Activated T-helper 2 cell treated with anti-CD3 and anti-CD28 coated beads, Interferon-gamma antibody, Interleukin-2, Interleukin-4, amounts not matched to agents 10 μg/mL and 5 μg/mL and 100 μg/mL, durations not matched to agents 14 hours and 24 hours and 36 hours (primary cell): ENCODE measurements around the gene GPR17. TPM values are rescaled to one million over a fixed set of nuclear protein-coding genes. Genes with fewer than 3 reads are reported as not detected.

ENCODE experiments used
- DNase-seq: peaks from one replicate; pipeline ENCODE4 v3.0.0; 2021; ENCODE audit warnings: low spot score
- H3K27ac Mint-ChIP-seq: one replicate; pipeline ENCODE4 v1.8.0; 2021; ENCODE audit warnings: mixed read lengths
- H3K27me3 Mint-ChIP-seq: one replicate; pipeline ENCODE4 v1.8.0; 2021; ENCODE audit warnings: low read depth, mixed read lengths
- H3K36me3 Mint-ChIP-seq: one replicate; pipeline ENCODE4 v1.8.0; 2021; ENCODE audit warnings: low read depth, mixed read lengths
- H3K4me1 Mint-ChIP-seq: one replicate; pipeline ENCODE4 v1.8.0; 2021; ENCODE audit warnings: low read depth, mixed read lengths
- H3K4me3 Mint-ChIP-seq: one replicate; pipeline ENCODE4 v1.8.0; 2021; ENCODE audit warnings: low read depth, mild to moderate bottlenecking, moderate library complexity, mixed read lengths
- H3K9me3 Mint-ChIP-seq: one replicate; pipeline ENCODE4 v1.8.0; 2021; ENCODE audit warnings: mixed read lengths
- intact Hi-C: fragments of 100-400 bp; cut with micrococcal nuclease; formaldehyde crosslinking; loops from one replicate; pipeline ENCODE4 v1.15.1; 2023
- total RNA-seq: library from RNA; stranded (reverse); gene quantifications from 2 replicates; pipeline ENCODE4 v1.2.3, GENCODE V29; 2022

The GPR17 gene
- total RNA-seq, 1 donor from 2014 or later = not detected

GRCh38 chr2:127659408-127660290 is 13.7 kb downstream of the GPR17 start:
- H3K36me3 Mint-ChIP-seq = no peaks in the 10 kb centered on the region
- no peak overlapping the region for H3K27ac Mint-ChIP-seq
- H3K9me3 Mint-ChIP-seq = no peaks in the 10 kb centered on the region
- intact Hi-C loops = no loop called here
- H3K4me1 Mint-ChIP-seq = peaks cover 3% of the 10 kb centered on the region
- H3K27me3 Mint-ChIP-seq = peaks cover 29% of the 10 kb centered on the region
- H3K4me3 Mint-ChIP-seq = no peak overlapping the region
- no peak for DNase-seq

- intact Hi-C loops = no loop called here
- Mint-ChIP-seq H3K36me3 (no peaks in the 10 kb centered on the region), H3K27me3 (peaks cover 35% of the 10 kb centered on the region), H3K4me1 (peaks cover 3% of the 10 kb centered on the region), H3K27ac (no peak overlapping the region), H3K4me3 (no peak overlapping the region), H3K9me3 (no peaks in the 10 kb centered on the region)
- DNase-seq = no peak
These were observed 14.3 kb downstream of the GPR17 start for GRCh38 chr2:127660291-127660578.

- no peak for DNase-seq
- H3K36me3 Mint-ChIP-seq = no peaks in the 10 kb centered on the region
- peaks cover 3% of the 10 kb centered on the region for H3K4me1 Mint-ChIP-seq
- no peak overlapping the region for H3K4me3 Mint-ChIP-seq
- no peak overlapping the region for H3K27ac Mint-ChIP-seq
- intact Hi-C loops = no loop called here
- no peaks in the 10 kb centered on the region for H3K9me3 Mint-ChIP-seq
- H3K27me3 Mint-ChIP-seq = peaks cover 44% of the 10 kb centered on the region
These were observed 15.2 kb downstream of the GPR17 start for GRCh38 chr2:127661072-127661649.

DNA sequence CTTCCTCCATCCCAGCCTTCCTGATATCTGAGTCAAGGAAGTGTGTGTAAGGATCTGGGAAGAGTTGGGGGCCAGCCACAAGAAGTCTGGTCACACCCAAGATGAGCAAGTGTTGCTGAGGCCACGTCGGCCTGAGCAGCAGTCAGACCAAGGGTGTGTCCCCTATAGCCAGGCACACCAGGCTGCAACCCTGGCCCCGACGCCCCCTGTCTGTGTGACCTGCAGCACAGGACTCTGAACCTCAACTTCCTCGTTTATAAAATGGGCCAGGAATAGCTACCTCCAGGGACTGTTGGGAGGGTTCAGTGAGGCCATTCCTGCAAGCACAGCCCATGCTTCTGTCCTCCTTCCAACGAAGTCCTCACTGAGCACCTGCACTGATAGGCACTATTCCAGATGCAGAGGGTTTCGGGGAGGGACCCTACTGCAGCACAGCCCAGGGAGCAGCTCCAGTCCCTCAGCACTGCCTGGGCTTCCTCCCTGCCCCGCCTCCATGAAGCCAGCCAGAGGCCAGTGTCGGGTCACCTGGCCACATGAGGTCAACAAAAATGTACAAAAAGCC is 16.1 kb downstream of the GPR17 start:
- Mint-ChIP-seq H3K4me3 (no peak overlapping the region), H3K27ac (no peak overlapping the region), H3K36me3 (no peaks in the 10 kb centered on the region), H3K9me3 (no peaks in the 10 kb centered on the region), H3K27me3 (peaks cover 53% of the 10 kb centered on the region), H3K4me1 (peaks cover 3% of the 10 kb centered on the region)
- intact Hi-C loops = no loop called here
- no peak for DNase-seq

DNA sequence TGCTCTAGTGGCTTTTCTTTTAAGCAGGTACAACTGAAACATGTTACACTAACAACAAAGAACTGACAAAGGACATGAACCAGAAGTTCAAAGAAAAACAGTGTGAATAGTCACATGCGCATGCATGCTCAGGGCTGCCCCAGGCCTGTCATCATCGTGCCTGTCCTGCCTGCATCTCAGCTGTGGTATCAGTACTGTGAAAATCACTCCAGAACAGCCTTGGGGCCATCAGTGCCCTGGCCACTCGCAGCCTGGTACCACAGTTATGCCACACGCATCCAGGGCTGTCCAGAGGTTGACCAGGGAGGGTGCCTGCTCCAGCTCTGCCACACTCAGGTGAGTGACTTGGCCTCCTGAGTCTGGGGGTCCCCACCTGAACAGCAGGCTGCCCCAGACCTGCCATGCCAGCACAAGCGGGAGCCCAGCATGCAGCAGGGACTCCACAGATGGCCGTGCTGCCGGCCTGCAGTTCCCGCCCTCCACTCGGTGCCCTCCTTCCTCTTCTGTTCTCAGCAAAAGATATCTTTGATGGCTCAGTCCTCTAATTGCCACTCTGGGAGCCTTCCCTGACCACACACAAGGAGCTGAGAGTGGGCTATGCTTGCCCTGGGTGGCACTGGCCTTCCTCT is 17.1 kb downstream of the GPR17 start:
- H3K4me3 Mint-ChIP-seq = no peak overlapping the region
- H3K9me3 Mint-ChIP-seq = no peaks in the 10 kb centered on the region
- H3K4me1 Mint-ChIP-seq = peaks cover 3% of the 10 kb centered on the region
- intact Hi-C loops = no loop called here
- H3K27me3 Mint-ChIP-seq = peaks cover 58% of the 10 kb centered on the region
- DNase-seq = no peak
- H3K36me3 Mint-ChIP-seq = no peaks in the 10 kb centered on the region
- no peak overlapping the region for H3K27ac Mint-ChIP-seq

GRCh38 chr2:127663566-127664064 is 17.7 kb downstream of the GPR17 start:
- no peak for DNase-seq
- Mint-ChIP-seq H3K27ac (no peak overlapping the region), H3K36me3 (no peaks in the 10 kb centered on the region), H3K4me3 (no peak overlapping the region), H3K9me3 (no peaks in the 10 kb centered on the region), H3K4me1 (peaks cover 3% of the 10 kb centered on the region), H3K27me3 (peaks cover 58% of the 10 kb centered on the region)
- intact Hi-C loops = no loop called here

DNA sequence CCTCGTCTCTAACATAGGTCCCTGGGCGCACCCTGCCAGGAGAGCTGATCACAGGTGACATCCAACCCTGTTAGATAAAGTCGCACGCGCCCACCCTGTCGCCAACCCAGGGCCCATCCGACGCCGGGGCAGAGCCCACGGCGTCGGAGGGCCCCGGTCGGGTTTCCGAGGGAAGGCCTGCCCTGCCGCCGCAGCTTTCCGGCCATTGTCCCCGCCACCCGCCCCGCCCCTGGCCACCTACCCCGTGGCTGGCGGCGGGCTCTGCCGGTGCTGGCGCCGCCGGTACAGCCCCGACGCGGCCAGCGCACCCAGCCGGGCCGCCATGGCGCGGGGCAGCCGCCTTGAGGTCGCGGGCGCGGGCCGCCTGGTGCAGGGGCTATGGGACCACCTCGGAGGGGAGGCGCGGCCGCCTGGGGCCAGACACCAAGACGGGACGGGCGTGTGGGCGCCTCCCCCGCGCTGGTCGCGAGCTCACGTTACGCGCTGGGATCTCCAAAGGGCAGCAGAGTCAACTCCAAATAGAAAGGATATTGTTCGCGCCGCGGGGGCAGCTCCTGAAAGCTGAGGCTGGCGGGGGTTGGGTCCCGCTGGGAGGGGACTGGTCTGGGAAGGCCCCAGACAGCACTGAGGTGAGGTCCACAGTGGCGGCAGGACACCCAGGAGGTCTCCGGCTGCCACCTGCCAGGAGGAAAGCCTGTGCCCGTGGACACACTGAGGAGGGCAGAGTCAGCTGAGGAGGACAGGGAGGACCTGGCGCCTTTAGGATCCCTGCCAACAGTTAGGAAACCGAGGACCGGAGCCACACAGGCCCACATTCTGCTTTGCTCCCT is 18.3 kb downstream of the GPR17 start:
- DNase-seq = no peak
- Mint-ChIP-seq H3K9me3 (no peaks in the 10 kb centered on the region), H3K36me3 (no peaks in the 10 kb centered on the region), H3K4me3 (no peak overlapping the region), H3K4me1 (peaks cover 3% of the 10 kb centered on the region), H3K27ac (no peak overlapping the region), H3K27me3 (peaks cover 62% of the 10 kb centered on the region)
- intact Hi-C loops = no loop called here

GRCh38 chr2:127664895-127665225 is 18.9 kb downstream of the GPR17 start:
- peaks cover 1% of the 10 kb centered on the region for H3K4me1 Mint-ChIP-seq
- no peaks in the 10 kb centered on the region for H3K9me3 Mint-ChIP-seq
- H3K4me3 Mint-ChIP-seq = no peak overlapping the region
- no peaks in the 10 kb centered on the region for H3K36me3 Mint-ChIP-seq
- H3K27ac Mint-ChIP-seq = no peak overlapping the region
- intact Hi-C loops = no loop called here
- no peak for DNase-seq
- peaks cover 65% of the 10 kb centered on the region for H3K27me3 Mint-ChIP-seq

DNA sequence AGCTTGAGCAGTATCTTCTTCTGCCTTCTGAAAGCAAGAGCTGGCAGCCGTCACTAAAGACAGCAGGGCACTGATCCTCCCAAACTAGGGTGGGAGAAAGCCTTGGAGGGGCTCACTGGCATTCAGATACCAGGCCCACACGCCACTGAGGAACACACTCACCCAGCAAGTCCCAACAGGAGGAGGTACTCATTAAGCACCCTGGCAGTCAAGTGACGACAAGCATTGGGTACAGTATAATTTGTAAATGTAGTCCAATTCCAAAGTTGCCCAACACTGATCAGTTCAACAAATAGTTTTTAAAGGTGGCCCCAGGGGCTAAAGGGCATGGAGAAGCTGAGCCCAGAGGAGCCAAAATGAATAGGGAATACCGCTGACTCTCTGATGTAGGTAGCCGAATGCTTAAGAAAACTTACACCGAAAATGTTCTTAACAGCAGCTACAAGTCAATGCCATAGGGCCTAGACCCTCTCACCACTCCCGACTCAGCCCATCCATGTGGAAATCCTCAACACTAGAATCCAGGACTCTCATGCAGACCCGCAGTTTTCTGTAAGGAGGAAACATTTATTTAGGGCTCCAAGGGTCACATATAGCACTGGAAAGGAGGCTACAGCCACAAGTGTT is 19.4 kb downstream of the GPR17 start:
- Mint-ChIP-seq H3K36me3 (no peaks in the 10 kb centered on the region), H3K9me3 (no peaks in the 10 kb centered on the region), H3K4me3 (no peak overlapping the region), H3K27ac (no peak overlapping the region), H3K27me3 (peaks cover 67% of the 10 kb centered on the region), H3K4me1 (no peaks in the 10 kb centered on the region)
- DNase-seq = no peak
- intact Hi-C loops = no loop called here

GRCh38 chr2:127669056-127669455 is 23.1 kb downstream of the GPR17 start:
- no peak for DNase-seq
- Mint-ChIP-seq H3K27ac (no peak overlapping the region), H3K9me3 (no peaks in the 10 kb centered on the region), H3K4me1 (no peaks in the 10 kb centered on the region), H3K4me3 (no peak overlapping the region), H3K36me3 (no peaks in the 10 kb centered on the region), H3K27me3 (peaks cover 70% of the 10 kb centered on the region)
- intact Hi-C loops = no loop called here

DNA sequence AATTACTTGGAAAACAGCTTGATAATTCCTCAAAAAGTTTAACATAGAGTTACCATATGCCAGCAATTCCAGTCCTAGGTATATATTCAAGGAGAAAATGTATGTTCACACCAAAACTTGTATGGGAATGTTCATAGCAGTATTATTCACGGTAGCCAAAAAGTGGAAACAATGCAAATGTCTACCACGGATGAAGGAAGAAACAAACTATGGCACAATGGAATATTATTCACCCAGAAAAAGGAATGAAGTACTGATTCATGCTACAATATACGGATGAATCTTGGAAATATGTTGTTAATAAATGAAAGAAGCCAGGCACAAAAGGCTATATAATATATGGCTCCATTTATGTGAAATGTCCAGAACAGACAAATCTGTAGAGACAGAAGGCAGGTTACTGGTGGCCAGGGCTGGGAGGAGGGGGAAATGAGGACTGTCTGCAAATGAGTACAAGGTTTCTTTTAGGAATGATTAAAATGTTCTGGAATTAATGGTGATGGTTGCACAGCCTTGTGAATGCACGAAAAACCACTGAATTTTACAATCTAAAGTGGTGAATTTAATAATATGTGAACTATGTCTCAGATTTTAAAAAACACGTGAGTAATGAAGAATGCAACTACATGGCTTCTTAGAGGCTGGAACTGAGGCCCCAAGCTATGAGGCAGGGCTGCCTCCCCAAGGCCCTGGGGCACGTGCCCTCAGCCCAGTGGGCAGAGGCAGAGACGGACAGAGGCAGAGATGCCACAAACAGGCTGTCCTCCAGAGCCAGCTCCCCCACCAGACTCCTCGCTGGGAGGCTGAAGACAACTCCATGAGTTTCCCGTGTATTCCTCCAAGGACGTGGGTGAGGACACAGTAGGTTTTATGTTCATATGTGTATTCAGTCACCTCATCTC is 24.4 kb downstream of the GPR17 start:
- no peaks in the 10 kb centered on the region for H3K9me3 Mint-ChIP-seq
- H3K27me3 Mint-ChIP-seq = peaks cover 65% of the 10 kb centered on the region
- H3K36me3 Mint-ChIP-seq = no peaks in the 10 kb centered on the region
- peaks cover 3% of the 10 kb centered on the region for H3K4me1 Mint-ChIP-seq
- no peak overlapping the region for H3K4me3 Mint-ChIP-seq
- no peak for DNase-seq
- no peak overlapping the region for H3K27ac Mint-ChIP-seq
- intact Hi-C loops = no loop called here
